ENCODE data around the gene SLC2A13.

SLC2A13 gene

GRCh38 chr12:40106202-40106533, 287 bp upstream of the SLC2A13 start:
- TF ChIP-seq EZH2phosphoT487 (IDR thresholded peaks at IDR 0.05; ENCODE audit: borderline replicate concordance) = no peak
- TF ChIP-seq, protein P1, sequence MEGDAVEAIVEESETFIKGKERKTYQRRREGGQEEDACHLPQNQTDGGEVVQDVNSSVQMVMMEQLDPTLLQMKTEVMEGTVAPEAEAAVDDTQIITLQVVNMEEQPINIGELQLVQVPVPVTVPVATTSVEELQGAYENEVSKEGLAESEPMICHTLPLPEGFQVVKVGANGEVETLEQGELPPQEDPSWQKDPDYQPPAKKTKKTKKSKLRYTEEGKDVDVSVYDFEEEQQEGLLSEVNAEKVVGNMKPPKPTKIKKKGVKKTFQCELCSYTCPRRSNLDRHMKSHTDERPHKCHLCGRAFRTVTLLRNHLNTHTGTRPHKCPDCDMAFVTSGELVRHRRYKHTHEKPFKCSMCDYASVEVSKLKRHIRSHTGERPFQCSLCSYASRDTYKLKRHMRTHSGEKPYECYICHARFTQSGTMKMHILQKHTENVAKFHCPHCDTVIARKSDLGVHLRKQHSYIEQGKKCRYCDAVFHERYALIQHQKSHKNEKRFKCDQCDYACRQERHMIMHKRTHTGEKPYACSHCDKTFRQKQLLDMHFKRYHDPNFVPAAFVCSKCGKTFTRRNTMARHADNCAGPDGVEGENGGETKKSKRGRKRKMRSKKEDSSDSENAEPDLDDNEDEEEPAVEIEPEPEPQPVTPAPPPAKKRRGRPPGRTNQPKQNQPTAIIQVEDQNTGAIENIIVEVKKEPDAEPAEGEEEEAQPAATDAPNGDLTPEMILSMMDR (conservative IDR thresholded peaks at IDR 0.05; ENCODE audit: low read length) = no peak
- Histone ChIP-seq H2AFZ (ENCODE audit: low read length) (peak overlapping the region; percentile 95), H3K4me1 (ENCODE audit: insufficient read depth, low read length, poor library complexity, severe bottlenecking) (peaks cover 36% of the 10 kb centered on the region), H3K4me3 (ENCODE audit: low read length, poor library complexity, severe bottlenecking) (peak overlapping the region; percentile 87), H3K36me3 (ENCODE audit: insufficient read depth, low read length) (no peaks in the 10 kb centered on the region), H3K4me2 (ENCODE audit: low read depth, low read length, poor library complexity, severe bottlenecking) (peak overlapping the region; percentile 95), H3K9me2 (replicated peaks; ENCODE audit: low read depth, low read length) (no peaks in the 10 kb centered on the region), H3K27me3 (ENCODE audit: insufficient read depth, low read length, poor library complexity, severe bottlenecking) (no peaks in the 10 kb centered on the region), H3F3A (ENCODE audit: low read depth) (no peaks in the 10 kb centered on the region), H4K20me1 (ENCODE audit: insufficient read depth, low read length, poor library complexity, severe bottlenecking) (peaks cover 17% of the 10 kb centered on the region), H3K9me3 (ENCODE audit: insufficient read depth, low read depth, low read length) (no peaks in the 10 kb centered on the region), H3K9ac (ENCODE audit: low read depth, low read length, poor library complexity, severe bottlenecking) (peak overlapping the region; percentile 51), H3K79me2 (ENCODE audit: insufficient read depth, low read length) (peaks cover 42% of the 10 kb centered on the region)

- peaks cover 17% of the 10 kb centered on the region for H4K20me1 ChIP-seq (ENCODE audit: insufficient read depth, low read length, poor library complexity, severe bottlenecking)
- no peaks in the 10 kb centered on the region for H3K9me3 ChIP-seq (ENCODE audit: insufficient read depth, low read depth, low read length)
- TF ChIP-seq EZH2phosphoT487 (IDR thresholded peaks at IDR 0.05; ENCODE audit: borderline replicate concordance) = no peak
- TF ChIP-seq, protein P1 (conservative IDR thresholded peaks at IDR 0.05; ENCODE audit: low read length) = no peak
- no peaks in the 10 kb centered on the region for H3F3A ChIP-seq (ENCODE audit: low read depth)
- peaks cover 51% of the 10 kb centered on the region for H3K79me2 ChIP-seq (ENCODE audit: insufficient read depth, low read length)
- H3K4me2 ChIP-seq (ENCODE audit: low read depth, low read length, poor library complexity, severe bottlenecking) = peak overlapping the region; percentile 92
- H3K4me1 ChIP-seq (ENCODE audit: insufficient read depth, low read length, poor library complexity, severe bottlenecking) = peaks cover 38% of the 10 kb centered on the region
- H3K36me3 ChIP-seq (ENCODE audit: insufficient read depth, low read length) = no peaks in the 10 kb centered on the region
- H3K9ac ChIP-seq (ENCODE audit: low read depth, low read length, poor library complexity, severe bottlenecking) = peak overlapping the region; percentile 73
- peak overlapping the region; percentile 95; the same call in 1 of the 2 replicates for H2AFZ ChIP-seq (ENCODE audit: low read length)
- H3K27me3 ChIP-seq (ENCODE audit: insufficient read depth, low read length, poor library complexity, severe bottlenecking) = no peaks in the 10 kb centered on the region
- H3K9me2 ChIP-seq (replicated peaks; ENCODE audit: low read depth, low read length) = no peaks in the 10 kb centered on the region
- H3K4me3 ChIP-seq (ENCODE audit: low read length, poor library complexity, severe bottlenecking) = peak overlapping the region; percentile 87
Measured at GRCh38 chr12:40105265-40105514, 691 bp downstream of the SLC2A13 start.

- Histone ChIP-seq H3K9me2 (replicated peaks; ENCODE audit: low read depth, low read length) (no peaks in the 10 kb centered on the region), H3K27me3 (ENCODE audit: insufficient read depth, low read length, poor library complexity, severe bottlenecking) (no peaks in the 10 kb centered on the region), H4K20me1 (ENCODE audit: insufficient read depth, low read length, poor library complexity, severe bottlenecking) (peaks cover 17% of the 10 kb centered on the region), H3K4me1 (ENCODE audit: insufficient read depth, low read length, poor library complexity, severe bottlenecking) (peaks cover 43% of the 10 kb centered on the region), H3K9me3 (ENCODE audit: insufficient read depth, low read depth, low read length) (no peaks in the 10 kb centered on the region), H3K36me3 (ENCODE audit: insufficient read depth, low read length) (no peaks in the 10 kb centered on the region), H3F3A (ENCODE audit: low read depth) (no peaks in the 10 kb centered on the region), H3K4me3 (ENCODE audit: low read length, poor library complexity, severe bottlenecking) (peak overlapping the region; percentile 87), H3K4me2 (ENCODE audit: low read depth, low read length, poor library complexity, severe bottlenecking) (peak overlapping the region; percentile 92), H2AFZ (ENCODE audit: low read length) (peak overlapping the region; percentile 95; the same call in 1 of the 2 replicates), H3K79me2 (ENCODE audit: insufficient read depth, low read length) (peaks cover 56% of the 10 kb centered on the region), H3K9ac (ENCODE audit: low read depth, low read length, poor library complexity, severe bottlenecking) (peak overlapping the region; percentile 73)
- TF ChIP-seq, protein P1 (conservative IDR thresholded peaks at IDR 0.05; ENCODE audit: low read length) = no peak
- TF ChIP-seq EZH2phosphoT487 (IDR thresholded peaks at IDR 0.05; ENCODE audit: borderline replicate concordance) = no peak
Measured at GRCh38 chr12:40104461-40105264, 1.2 kb downstream of the SLC2A13 start.
